B cell (primary cell): ENCODE results near the gene KIF23. TPM values are rescaled to one million over a fixed set of nuclear protein-coding genes. Genes with fewer than 3 reads are reported as not detected.

ENCODE experiments used
- ATAC-seq: fragments of 200-7000 bp; cut with Tn5 transposase; one replicate; pipeline ENCODE4 v1.10.0; 2021; ENCODE audit warnings: low read depth, mild to moderate bottlenecking, moderate number of reproducible peaks, moderate library complexity
- CTCF ChIA-PET: fragments of 350-600 bp; sonication (Branson Sonifier 250); formaldehyde crosslinking; loops from one replicate; lab custom pipeline; 2021; ENCODE audit warnings: antibody characterized with exemption, inconsistent platforms; lab: Charles Lee
- POLR2A ChIA-PET: fragments of 350-600 bp; sonication (Branson Sonifier 250); formaldehyde crosslinking; loops from one replicate; lab custom pipeline; 2021; ENCODE audit warnings: antibody characterized with exemption; lab: Charles Lee
- DNase-seq: peaks from one replicate; pipeline ENCODE4 v3.0.0; 2013
- H2AFZ ChIP-seq: 2 replicates; pipeline ENCODE4 v1.6.1; 2012; ENCODE audit warnings: mild to moderate bottlenecking, low read depth, low read length; ENCODE audit not compliant: insufficient read depth, poor library complexity, severe bottlenecking
- H3K27ac ChIP-seq, 2 donors: 1 replicate in 1 of 2; 2 replicates in 1 of 2; pipeline ENCODE4 v1.5.1; 2012 to 2013; ENCODE audit warnings: low read length in 2 of 2, mild to moderate bottlenecking in 2 of 2, moderate library complexity in 1 of 2
- H3K27me3 ChIP-seq, 4 experiments: fragments of 200-600 bp in 1 of 4; sonication (generic) in 1 of 4; replicated peaks in 1 of 4; 1 replicate in 2 of 4; 2 replicates in 2 of 4; pipeline versions ENCODE4 v1.6.1 to v1.7.0; 2013 to 2016; ENCODE audit warnings: low read length in 3 of 4, mild to moderate bottlenecking in 2 of 4, mixed read lengths in 1 of 4, moderate library complexity in 1 of 4; ENCODE audit not compliant: insufficient read depth in 4 of 4, control insufficient read depth in 3 of 4; ENCODE audit errors: control extremely low read depth in 1 of 4
- H3K36me3 ChIP-seq, 2 experiments: replicated peaks in 1 of 2; 1 replicate in 1 of 2; 2 replicates in 1 of 2; pipeline versions ENCODE4 v1.6.1 to v1.7.1; 2013; ENCODE audit warnings: low read length in 1 of 2; ENCODE audit not compliant: insufficient read depth in 2 of 2, control insufficient read depth in 1 of 2; ENCODE audit errors: control extremely low read depth in 1 of 2, extremely low read depth in 1 of 2
- H3K4me1 ChIP-seq, 2 donors: fragments of 200-600 bp in 1 of 2; sonication (generic) in 1 of 2; 1 replicate in 1 of 2; 2 replicates in 1 of 2; pipeline versions ENCODE4 v1.5.1 to v1.6.1; 2013 to 2017; ENCODE audit warnings: low read length in 2 of 2; ENCODE audit not compliant: control insufficient read depth in 2 of 2, insufficient read depth in 2 of 2
- H3K4me2 ChIP-seq: replicated peaks from 2 replicates; pipeline ENCODE3; 2012; ENCODE audit warnings: mild to moderate bottlenecking, low read depth, low read length; ENCODE audit not compliant: poor library complexity, severe bottlenecking
- H3K4me3 ChIP-seq, 5 experiments: fragments of 200-600 bp in 1 of 5; sonication (generic) in 1 of 5; 1 replicate in 3 of 5; 2 replicates in 2 of 5; pipeline versions ENCODE4 v1.5.1 to v1.7.0; 2011 to 2016; ENCODE audit warnings: low read length in 4 of 5, mild to moderate bottlenecking in 4 of 5, low read depth in 2 of 5, control low read depth in 1 of 5, moderate library complexity in 1 of 5; ENCODE audit not compliant: insufficient read depth in 1 of 5; ENCODE audit errors: control extremely low read depth in 1 of 5, extremely low read depth in 1 of 5
- H3K79me2 ChIP-seq: fragments of 200-600 bp; sonication (generic); one replicate; pipeline ENCODE4 v1.6.0; 2016; ENCODE audit warnings: low read length; ENCODE audit not compliant: control insufficient read depth, insufficient read depth
- H3K9ac ChIP-seq: fragments of 200-600 bp; sonication (generic); 2 replicates; pipeline ENCODE4 v1.6.1; 2017; ENCODE audit warnings: mild to moderate bottlenecking, low read length, moderate library complexity
- H3K9me3 ChIP-seq, 3 donors: one replicate each; pipeline versions ENCODE4 v1.6.1 to v1.7.1; 2013; ENCODE audit warnings: low read length in 2 of 3; ENCODE audit not compliant: control insufficient read depth in 2 of 3, insufficient read depth in 1 of 3; ENCODE audit errors: control extremely low read depth in 1 of 3
- H4K20me1 ChIP-seq: 2 replicates; pipeline ENCODE4 v1.6.0; 2012; ENCODE audit warnings: mild to moderate bottlenecking, low read length; ENCODE audit not compliant: insufficient read depth, control insufficient read depth, poor library complexity, severe bottlenecking
- H3K27ac Mint-ChIP-seq: one replicate; pipeline ENCODE4 v1.8.0; 2021; ENCODE audit warnings: mixed read lengths
- H3K27me3 Mint-ChIP-seq: one replicate; pipeline ENCODE4 v1.8.0; 2021; ENCODE audit warnings: mixed read lengths
- H3K4me1 Mint-ChIP-seq: one replicate; pipeline ENCODE4 v1.8.0; 2021; ENCODE audit warnings: mixed read lengths
- H3K4me3 Mint-ChIP-seq: one replicate; pipeline ENCODE4 v1.8.0; 2021; ENCODE audit warnings: mixed read lengths
- H3K9me3 Mint-ChIP-seq: one replicate; pipeline ENCODE4 v1.8.0; 2022; ENCODE audit warnings: mixed read lengths; ENCODE audit not compliant: insufficient read depth
- CTCF ChIP-seq: fragments of 200-600 bp; IDR thresholded peaks from one replicate; pipeline ENCODE4 v1.8.0; 2022; ENCODE audit warnings: antibody characterized with exemption, mild to moderate bottlenecking
- EZH2 ChIP-seq: IDR thresholded peaks from 2 replicates; pipeline ENCODE4 v1.6.1; 2012; ENCODE audit warnings: borderline replicate concordance, low read depth, mild to moderate bottlenecking, moderate library complexity, low read length; ENCODE audit not compliant: insufficient read depth, poor library complexity, severe bottlenecking
- WGBS: methylation state at CpG from one replicate; pipeline ENCODE4 v1.1.5; 2013; ENCODE audit warnings: missing lambda C conversion rate; ENCODE audit not compliant: insufficient coverage; 5-methylcytosine and 5-hydroxymethylcytosine counted together
- intact Hi-C: fragments of 100-400 bp; cut with micrococcal nuclease; formaldehyde crosslinking; loops from one replicate; pipeline ENCODE4 v1.10.0; 2022
- polyA plus RNA-seq: library from polyadenylated mRNA; depleted of rRNA; stranded (reverse); fragments of >200 nt; gene quantifications from 2 replicates; pipeline ENCODE4 v1.2.3, GENCODE V29; 2012
- total RNA-seq, 2 donors: library from RNA; stranded (reverse); fragments of 120-200 nt in 1 of 2; gene quantifications; 1 replicate in 1 of 2; 2 replicates in 1 of 2; pipeline versions ENCODE4 v1.2.3 to v1.2.4, GENCODE V29; 2013 to 2022

Gene KIF23
- total and polyA plus RNA-seq, 2 donors (not counting 1 experiment from before 2014, with no cell fraction given), result 0.30 to 0.34 TPM

GRCh38 chr15:69403594-69403993, 10.6 kb upstream of the KIF23 start:
- DNase-seq (no peak), ATAC-seq (no peak)
- no peak overlapping the region for H2AFZ ChIP-seq
- Mint-ChIP-seq H3K9me3 (no peaks in the 10 kb centered on the region), H3K4me3 (no peak overlapping the region), H3K4me1 (no peaks in the 10 kb centered on the region), H3K27me3 (peaks cover 18% of the 10 kb centered on the region), H3K27ac (no peak overlapping the region)
- no peaks in the 10 kb centered on the region for H3K79me2 ChIP-seq
- ChIA-PET CTCF (interaction anchor here (1.3 kb wide), 1 partner anchor 9 kb away, joined by 11 read pairs; no protein-coding TSS in a partner anchor), POLR2A (no interaction called here)
- no peak for TF ChIP-seq EZH2
- no peak for TF ChIP-seq CTCF
- peaks cover 0 to 2% (median 0%) of the 10 kb centered on the region in 4 experiments for H3K27me3 ChIP-seq
- H3K36me3 ChIP-seq, result no peaks in the 10 kb centered on the region
- H4K20me1 ChIP-seq, result no peaks in the 10 kb centered on the region
- H3K9ac ChIP-seq, result no peak overlapping the region
- H3K27ac ChIP-seq, result no peak overlapping the region
- H3K4me3 ChIP-seq, result no peak overlapping the region
- no peaks in the 10 kb centered on the region for H3K4me1 ChIP-seq
- intact Hi-C loops, result no loop called here
- H3K4me2 ChIP-seq, result no peak overlapping the region
- 87% methylated on average over 3 of the region's 4 CpGs for WGBS
- no peaks in the 10 kb centered on the region for H3K9me3 ChIP-seq

GRCh38 chr15:69405110-69405509, 9.0 kb upstream of the KIF23 start:
- no peak overlapping the region for H3K4me2 ChIP-seq
- H4K20me1 ChIP-seq, result no peaks in the 10 kb centered on the region
- no peaks in the 10 kb centered on the region for H3K9me3 ChIP-seq
- Mint-ChIP-seq H3K4me1 (no peaks in the 10 kb centered on the region), H3K27me3 (peaks cover 23% of the 10 kb centered on the region), H3K27ac (no peak overlapping the region), H3K9me3 (no peaks in the 10 kb centered on the region), H3K4me3 (no peak overlapping the region)
- peaks cover 0 to 6% (median 0%) of the 10 kb centered on the region in 4 experiments for H3K27me3 ChIP-seq
- H3K36me3 ChIP-seq, result no peaks in the 10 kb centered on the region
- H3K4me1 ChIP-seq, result no peaks in the 10 kb centered on the region
- TF ChIP-seq CTCF (no peak), EZH2 (no peak)
- intact Hi-C loops, result no loop called here
- no CpG with 5 or more reads among the region's 3 CpGs for whole genome bisulfite sequencing
- H3K4me3 ChIP-seq, result no peak overlapping the region
- no peak overlapping the region for H3K27ac ChIP-seq
- ChIA-PET POLR2A (no interaction called here), CTCF (interaction anchor here (0.9 kb wide), 1 partner anchor 11 kb away, joined by 3 read pairs; no protein-coding TSS in a partner anchor)
- no peak overlapping the region for H3K9ac ChIP-seq
- ATAC-seq, result no peak
- DNase-seq, result no peak
- no peak overlapping the region for H2AFZ ChIP-seq
- no peaks in the 10 kb centered on the region for H3K79me2 ChIP-seq
